GM18499 (cell line): ENCODE results near the gene MEGF9.

ENCODE experiments used
- ATAC-seq: cut with Tn5 transposase; IDR thresholded peaks from one replicate; pipeline ENCODE4 v1.9.1; 2021; ENCODE audit warnings: moderate number of reproducible peaks; ENCODE audit not compliant: insufficient read depth, unreplicated experiment

Gene MEGF9

DNA sequence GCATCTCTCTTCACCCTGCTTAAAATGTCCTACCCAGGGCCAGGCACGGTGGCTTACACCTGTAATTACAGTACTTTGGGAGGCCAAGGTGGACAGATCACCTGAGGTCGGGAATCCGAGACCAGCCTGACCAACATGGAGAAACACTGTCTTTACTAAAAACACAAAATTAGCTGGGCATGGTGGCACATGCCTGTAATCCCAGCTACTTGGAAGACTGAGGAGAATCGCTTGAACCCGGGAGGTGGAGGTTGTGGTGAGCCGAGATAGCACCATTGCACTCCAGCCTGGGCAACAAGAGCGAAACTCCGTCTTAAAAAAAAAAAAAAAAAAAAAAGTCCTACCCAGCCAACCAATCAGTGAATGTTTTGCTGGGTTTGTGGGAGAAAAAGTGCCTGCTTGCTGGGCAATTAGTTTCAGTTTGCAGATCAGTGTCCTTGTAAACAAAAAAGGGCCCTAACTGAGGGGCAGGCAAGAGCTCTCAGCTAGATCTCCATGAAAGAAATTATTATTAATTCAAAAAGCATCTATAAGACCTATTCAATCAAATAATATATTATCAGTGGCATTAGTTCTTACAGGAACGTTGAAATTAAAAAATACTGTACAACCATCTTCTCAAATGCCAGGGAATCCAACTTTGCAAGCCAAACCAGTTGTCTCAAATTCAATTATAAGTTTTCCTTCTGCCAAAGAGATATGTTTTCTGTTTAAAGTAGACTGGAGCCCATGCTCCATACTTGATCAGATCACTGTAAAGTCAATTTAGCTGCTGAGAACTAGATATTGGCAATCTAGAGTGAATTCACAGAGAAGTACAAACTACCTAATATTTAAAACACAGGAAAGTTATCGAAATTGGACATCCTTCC is 3.9 kb downstream of the MEGF9 start:
- no peak for ATAC-seq

DNA sequence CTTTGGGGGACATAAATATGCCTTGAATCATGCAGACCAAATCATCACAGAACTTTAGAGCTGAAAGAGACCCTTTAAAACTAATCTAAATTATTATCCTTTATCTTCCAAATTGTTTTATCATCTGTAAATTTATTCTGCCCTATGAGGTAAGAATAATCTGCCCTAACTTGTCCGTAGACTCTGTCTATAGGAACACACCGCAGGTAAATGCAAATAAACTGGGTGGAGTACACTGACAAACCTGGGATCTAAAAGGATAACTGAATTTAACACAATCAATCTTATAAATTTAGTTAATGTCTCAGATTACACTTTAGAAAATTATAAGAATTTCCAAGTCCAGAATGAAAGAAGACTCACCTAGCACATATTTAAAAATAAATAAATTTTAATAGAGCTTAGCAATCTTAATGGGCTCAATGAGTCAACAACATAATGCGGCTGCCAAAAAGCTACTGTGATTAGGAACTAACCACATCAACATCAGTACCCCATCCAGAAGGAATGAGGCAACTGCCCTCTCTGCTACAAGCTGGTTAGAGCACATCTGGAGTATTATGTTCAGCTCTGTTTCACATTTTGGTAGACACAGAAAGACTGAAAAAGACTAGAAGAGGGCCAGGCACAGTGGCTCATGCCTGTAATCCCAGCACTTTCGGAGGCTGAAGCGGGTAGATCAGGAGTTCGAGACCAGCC is 5.6 kb downstream of the MEGF9 start:
- ATAC-seq, result no peak

DNA sequence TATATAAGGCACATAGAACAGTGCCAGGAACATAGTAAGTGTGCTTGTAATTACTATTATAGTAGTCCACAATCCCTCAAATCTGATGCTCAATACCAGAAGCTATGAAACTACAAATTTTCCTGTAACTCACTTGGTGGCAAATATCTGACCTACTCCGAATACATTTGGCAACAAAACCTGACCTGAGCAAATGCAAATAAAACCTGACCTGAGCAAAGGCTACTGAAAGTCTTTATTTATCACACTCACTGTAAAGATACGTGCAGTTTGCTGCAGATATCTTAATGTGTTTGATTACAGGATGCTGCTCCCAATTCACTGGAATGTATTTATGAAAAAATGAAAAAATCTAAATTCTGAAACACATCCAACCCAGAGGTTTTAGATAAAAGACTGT is 7.1 kb downstream of the MEGF9 start:
- ATAC-seq, result no peak

DNA sequence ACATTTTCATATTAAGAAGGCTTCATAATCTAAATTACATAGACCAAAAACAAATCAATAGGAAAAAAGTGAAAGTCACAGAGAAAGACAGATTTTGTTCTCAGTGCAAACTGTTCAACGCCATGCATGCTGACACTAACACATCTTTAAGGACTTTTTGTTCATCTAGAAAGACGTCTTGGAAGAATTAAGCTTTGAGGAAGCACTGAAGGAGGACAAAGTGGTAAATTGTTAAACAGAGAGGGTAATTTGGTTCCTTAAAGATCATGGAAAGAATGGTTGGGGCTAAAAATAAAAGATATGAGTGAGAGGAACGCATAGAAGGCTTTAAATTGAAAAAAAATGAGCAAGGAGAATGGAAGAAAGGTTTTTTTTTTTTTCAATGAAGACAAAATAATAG is 9.1 kb downstream of the MEGF9 start:
- ATAC-seq, result no peak

DNA sequence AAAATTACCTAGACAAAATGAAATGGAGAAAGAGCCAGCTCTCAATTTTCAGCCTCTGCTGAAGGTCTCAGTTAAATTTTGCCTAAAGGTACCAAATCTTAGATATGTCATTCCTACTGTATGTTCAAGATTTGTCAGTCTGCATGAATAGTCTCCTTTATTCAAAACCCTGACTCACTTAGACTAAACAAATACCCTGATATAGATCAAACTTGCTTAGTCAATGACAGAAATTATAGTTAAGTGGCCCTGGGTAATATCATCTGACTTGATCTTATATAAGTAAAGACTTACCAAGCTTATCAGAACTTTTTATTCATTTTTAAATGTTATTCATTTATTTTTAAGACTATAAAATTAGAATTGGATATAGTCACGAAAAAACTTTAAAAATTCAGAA is 12.2 kb downstream of the MEGF9 start:
- ATAC-seq, result no peak

DNA sequence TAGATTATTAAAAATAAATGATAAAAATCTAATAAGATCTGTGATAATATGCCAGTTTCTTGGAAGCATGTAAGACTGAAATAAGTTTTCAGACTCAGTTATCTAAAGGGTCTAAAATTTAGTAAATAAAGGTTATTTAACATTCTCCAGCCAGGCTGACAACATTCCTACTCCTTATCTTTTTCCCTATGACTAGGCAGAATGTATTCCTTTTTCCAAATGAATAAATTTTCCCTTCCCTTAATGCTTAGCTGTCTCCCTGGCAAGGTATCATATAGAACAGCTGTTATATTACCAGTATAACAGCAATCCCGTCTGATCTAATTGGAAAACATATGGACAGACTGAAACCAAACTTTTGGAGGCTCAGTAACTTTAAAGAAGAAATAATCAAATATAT is 13.0 kb downstream of the MEGF9 start:
- no peak for ATAC-seq

DNA sequence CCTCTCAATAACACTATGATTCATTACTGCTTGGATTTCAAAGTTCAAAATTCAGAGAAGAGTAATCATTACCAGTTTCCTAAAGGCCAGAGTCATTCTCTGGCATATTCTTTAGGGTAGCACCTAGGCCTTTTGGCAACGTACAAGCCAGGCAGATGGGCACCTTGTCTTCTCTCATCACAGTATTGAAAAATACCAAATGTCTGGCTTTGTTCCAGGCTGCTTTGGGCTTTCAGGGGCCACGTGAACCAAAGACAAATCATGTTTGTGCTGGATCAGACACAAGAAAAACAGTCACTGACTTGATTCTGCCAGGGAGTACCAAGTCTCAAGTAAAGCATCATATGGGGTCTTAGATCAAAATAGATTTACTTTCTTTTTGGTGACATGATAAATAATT is 15.5 kb downstream of the MEGF9 start:
- no peak for ATAC-seq

DNA sequence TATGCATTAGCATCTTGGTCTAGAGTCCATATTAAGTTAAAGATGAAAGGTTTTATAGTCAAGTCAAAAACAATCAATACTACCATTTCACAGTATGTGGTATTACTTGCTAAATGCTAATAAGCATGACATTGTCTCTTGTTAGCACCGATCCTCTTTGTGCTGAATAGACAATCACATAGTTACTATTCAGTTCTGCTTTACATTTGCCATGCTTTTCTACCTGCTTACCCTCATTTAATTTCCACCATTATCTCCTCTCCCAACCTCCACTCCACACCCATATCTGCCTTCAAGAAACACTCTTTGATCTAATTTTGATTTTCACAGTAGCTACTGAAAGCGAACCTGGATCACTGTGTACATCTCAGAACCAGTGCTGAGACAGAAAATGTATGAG is 16.8 kb downstream of the MEGF9 start:
- ATAC-seq, result no peak

DNA sequence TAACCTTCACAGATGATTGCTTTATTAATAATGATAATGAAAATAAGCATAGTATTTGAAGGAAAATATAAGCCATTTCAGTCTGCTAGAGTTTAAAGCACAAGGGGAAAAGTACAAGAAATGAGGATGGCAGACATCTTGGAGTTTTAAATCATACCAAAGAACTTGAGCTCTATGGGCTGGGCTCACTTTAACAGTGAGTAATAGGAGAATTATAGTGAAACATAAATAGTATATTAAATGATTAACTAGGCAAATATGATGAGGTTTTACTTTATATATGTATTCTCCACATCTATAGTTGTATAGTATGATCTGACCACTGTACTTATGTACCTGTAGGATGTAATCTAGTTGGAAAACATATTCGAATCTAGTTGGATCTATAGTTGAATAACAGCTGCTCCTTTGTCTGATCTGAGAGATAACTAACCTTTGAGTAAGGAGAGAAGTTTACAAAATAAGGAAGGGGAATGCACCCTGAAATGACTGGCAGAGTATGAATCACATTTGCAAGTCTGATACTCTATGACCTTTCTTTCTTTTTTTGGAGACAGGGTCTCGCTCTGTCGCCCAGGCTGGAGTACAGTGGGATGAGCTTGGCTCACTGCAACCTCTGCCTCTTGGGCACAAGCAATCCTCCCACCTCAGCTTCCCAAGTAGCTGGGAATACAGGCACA is 17.6 kb downstream of the MEGF9 start:
- ATAC-seq, result no peak

DNA sequence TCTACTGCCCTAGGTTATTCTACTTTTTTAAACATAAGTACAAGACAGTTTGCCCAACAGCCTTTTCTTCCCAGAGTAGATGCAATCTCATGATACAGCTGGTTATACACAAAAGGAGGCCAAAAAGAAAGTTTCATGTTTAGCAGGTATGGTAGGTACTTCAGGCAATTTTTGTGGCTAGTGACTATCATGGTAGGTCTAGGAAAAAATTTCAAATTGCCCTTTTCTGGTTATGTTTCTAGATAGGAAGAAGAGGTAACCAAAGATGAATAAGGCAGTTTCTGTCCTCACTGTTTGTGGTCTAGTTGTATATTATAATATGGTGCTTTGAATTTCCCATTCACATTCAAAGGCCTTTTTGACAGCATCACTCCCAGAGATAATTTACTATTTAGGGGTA is 19.7 kb downstream of the MEGF9 start:
- no peak for ATAC-seq

DNA sequence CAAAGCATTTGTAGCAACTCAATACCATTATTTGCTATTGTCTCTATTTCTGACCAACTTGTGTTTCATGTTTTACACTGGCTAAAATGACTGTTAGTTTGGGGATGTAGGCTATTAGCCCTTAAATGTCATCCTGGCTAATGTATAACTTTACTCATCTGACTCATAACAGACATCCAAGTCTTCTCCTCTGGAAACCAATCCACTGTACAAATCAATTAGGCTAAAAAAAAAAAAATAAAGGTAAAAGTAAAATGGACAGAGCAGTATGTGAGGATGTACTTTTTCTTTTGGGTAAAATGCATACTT is 20.6 kb downstream of the MEGF9 start:
- no peak for ATAC-seq

DNA sequence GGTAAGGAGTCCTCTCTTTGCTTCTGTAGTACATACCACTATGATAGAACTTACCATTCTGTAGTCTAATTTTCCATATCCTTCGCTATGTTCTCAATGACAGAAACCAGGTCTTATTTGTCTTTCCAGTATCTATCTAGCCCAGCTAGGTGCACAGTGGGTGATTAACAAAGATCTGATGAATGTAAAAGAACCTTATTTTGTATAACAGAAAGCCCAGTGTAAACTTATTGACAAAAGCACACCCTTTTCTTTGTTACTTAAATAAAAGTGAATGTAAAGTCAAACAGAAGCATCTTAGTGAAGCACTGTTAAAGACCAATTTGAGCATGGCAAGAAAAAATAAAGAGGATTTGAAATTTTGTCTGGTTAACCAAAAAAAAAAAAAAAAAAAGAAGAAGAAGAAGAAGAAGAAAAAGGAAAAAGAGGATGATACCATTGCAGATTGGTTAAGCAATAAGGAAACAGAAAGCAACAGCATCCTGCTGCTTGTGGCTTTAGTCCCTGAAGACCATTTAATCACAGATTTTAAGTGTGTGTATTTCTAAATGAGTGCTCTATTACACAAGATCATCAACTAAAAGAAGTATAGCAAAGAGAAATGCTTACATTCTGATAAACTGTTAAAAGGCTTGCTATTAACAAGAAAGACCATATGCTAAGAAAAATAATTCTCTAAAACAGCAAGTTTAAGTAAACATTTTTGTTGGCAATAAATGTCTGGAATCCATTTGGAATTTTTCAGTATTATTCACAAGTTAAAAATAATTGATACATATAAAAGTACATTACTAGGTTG is 21.2 kb downstream of the MEGF9 start:
- ATAC-seq, result no peak

DNA sequence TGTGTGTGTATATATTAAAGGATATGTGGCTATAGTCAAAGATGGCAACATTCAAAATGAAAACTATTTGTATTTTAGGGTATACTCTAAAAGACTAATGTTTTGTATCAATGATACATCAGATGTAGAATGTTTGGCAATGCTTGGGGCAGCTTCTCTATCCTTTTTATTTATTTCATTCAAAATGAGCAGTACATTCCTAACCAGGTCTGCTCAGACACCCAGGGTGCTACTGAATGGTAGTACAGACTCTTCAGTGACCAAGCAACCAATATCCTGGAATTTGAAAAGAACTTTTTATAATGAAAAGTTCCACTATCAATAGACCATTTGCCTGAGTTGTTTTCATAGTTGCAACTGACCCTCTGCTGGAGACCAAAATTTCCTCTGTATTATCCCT is 23.9 kb downstream of the MEGF9 start:
- ATAC-seq, result no peak

DNA sequence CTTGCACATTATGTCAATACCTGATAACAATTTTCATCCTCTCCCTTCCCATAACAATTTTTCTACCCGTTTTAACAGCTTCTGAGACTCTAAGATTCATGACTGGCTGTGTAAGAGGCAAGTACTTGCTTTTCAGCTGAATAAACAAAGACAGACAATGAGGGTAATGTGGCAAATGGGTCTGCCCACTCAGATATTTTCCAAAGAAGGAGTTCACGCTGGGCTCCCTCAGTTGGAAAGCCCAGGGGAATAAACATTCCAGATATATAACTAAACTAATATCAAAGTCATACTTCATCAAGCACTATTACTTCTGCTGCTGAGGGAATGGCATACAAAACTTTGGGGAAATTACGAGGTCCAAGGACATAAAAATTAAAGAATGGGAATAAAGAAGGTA is 24.4 kb downstream of the MEGF9 start:
- no peak for ATAC-seq

DNA sequence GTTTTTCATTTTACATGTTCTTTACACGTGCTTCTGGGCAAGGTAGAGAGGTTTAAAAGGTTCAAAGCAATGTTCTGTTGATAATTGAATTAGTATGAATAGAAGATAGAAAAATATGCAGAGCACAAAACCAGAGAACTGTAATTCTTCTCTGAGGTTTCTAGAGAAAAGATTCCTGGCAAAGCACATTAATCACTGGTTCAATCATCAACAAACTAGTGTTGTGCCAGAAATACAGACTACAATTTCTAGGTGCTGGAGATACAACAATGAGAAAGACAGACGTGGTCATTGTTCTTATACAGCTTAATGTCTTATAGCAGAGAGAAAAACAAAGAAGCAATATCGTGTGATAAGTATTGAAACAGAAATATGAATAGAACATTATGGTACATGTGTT is 25.5 kb downstream of the MEGF9 start:
- no peak for ATAC-seq

DNA sequence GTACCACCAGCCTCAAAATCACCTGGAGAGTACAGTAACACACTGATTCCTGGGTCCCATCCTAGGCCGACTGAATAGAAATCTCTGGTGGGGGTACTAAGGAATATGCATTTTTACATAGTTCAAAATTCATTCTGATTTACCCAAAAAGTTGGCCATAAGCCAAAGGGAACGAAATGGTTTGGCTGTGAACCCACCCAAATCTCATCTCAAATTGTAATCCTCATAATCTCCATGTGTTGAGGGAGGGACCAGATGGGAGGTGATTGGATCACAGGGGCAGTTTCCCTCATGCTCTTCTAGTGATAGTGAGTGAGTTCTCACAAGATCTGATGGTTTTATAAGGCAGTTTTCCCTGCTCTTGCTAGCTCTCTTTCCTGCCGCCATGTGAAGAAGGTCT is 31.1 kb downstream of the MEGF9 start:
- ATAC-seq, result no peak

DNA sequence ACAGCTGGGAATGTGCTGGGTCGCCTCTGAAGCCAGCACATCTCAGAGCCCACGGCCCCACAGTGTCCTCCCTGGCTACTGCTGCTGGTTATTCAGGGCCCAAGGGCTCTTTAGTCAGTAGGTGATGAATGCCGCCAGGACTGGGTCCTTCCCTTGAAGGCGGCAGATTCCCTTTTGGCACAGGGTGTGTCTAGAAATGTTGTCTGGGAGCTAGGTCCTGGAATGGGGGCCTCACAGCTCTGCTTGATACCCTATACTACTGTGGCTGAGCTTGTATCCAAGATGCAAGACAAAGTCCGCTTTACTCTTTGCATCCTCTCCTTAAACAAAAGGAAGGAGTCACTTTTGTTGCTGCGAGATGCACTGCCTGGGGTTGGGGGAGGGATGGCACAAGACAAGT is 33.1 kb downstream of the MEGF9 start:
- ATAC-seq, result no peak

DNA sequence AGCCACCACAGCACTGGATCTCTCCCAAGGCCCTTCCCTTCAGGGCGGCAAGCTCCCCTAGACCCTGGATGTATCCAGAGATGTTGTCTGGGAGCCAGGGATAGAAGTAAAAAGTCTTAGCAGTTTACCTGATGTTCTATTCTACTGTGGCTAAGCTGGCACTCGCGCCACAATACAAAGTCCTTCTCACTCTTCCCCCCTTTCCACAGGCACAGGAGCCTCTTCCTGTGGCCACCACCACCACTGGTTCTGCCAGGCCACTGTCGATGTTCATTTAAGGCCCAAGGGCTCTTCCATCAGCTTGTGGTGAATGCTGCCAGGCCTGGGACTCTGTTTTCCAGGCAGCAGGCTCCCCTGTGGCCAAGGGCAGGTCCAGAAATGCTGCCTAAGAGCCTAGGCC is 33.7 kb downstream of the MEGF9 start:
- no peak for ATAC-seq

DNA sequence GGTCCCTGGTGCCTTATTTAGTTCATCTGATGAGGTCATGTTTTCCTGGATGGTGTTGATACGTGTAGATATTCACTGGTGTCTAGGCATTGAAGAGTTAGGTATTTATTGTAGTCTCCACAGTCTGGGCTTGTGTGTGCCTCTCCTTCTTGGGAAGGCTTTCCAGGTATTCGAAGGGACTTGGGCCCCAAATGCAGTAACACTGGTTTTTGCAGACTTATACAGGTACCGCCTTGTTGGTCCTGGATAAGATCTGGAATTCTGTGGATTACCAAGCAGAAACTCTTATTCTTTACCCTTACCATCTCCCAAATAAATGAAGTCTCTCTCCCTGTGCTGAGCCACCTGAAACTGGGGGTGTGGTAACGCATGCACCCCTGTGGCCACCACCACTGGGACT is 34.1 kb downstream of the MEGF9 start:
- ATAC-seq, result no peak

DNA sequence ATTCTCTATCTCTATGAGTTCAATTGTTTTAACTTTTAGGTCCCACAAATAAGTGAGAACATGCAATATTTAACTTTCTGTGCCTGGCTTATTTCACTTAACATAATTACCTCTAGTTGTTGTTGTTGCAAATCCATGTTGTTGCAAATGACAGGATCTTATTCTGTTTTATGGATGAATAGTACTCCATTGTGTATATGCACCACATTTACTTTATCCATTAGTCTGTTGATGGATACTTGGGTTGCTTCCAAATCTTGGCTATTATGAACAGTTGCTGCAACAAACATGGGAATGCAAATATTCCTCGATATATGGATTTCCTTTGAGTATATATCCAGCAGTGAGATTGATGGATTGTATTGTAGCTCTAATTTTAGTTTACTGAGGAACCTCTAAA is 36.3 kb downstream of the MEGF9 start:
- ATAC-seq, result no peak
